GF-D8 (cell line): ENCODE results near the gene NXPH2.
"Not testable (repeated sequence)": the region's sequence is repeated elsewhere in the genome, so short reads cannot be mapped to it uniquely, and the experiment has no call there.

Source experiments
- DNase-seq: peaks from one replicate; lab custom pipeline; 2025; lab: John Stamatoyannopoulos, UW

The NXPH2 gene

DNA sequence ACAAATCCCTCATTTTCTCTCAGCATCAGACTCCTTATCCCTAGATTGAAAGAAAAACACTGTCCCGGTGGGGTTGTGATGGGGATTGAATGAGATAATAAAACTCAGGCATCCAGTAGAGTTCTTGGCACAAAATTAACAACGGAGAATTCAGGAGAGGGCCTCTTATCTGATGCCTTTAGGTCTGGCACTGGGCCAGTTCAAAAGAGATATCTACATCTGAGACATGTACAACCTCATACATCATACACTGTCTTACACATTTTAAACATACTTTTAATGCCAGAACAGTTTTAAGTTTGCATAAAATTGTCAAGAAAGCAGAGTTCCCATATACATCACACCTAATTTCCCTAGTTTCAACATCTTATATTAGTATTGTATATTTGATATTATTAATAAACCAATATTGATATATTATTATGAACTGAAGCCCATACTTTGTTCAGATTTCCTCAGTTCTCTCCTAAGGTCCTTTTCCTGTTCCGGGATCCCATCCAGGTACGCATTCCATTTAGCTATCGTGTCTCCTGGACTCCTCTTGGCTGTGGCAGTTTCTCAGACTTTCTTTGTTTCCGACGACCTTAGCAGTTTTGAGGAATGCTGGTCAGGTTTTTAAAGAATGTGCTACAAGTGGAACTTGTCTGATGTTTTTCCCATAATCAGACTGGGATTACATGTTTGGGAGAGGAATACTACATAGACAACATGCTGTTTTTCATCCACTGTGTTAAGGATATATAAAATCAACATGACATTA, 27.8 kb downstream of the NXPH2 start:
- no peak for DNase-seq

DNA sequence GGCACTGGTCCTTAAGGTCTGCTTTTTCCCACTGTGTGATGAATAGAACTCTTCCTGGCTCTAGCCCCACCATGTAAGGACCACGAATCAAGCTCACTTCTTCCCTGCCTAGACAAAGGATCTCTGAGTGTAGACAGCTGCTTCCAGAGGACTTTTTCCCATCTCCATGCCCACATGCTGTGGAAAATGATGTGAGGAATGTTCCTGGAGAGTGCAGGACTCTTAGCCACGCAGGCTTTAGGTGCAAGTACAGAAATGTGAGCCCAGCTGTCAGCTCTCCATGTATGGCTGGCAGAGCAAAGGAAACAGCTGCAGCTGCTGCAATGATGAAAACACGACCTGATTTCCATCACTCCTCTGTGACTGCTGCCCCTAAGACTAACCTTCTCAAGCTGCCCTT, 35.5 kb downstream of the NXPH2 start:
- no peak for DNase-seq

DNA sequence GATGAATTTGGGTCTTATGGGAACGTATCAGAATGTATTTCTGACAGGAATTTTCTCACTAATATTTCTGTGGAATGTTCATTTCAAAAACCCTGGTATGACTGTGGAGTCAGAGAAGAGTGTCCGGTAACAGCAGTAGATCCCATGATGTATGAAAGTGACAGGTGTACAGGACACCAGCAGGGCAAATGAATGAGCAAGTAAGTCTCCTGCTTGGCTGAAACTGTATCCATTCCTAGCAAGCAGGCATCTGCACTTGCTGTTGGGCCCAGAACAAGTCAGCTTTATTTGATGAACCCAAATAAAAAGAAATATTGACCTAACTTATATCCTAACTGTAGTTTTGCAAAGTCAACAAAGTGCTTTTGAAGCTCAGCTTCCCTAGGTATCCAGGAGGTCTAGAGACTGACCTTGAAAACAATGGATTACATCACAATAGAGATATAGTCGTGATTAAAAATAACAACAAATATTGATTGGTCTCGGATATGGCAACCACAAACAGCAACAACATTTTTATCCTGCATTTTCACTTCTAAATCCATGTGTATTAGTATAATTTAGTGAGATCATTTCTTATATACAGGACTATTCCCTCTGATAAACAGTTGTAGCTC, 37.6 kb downstream of the NXPH2 start:
- no peak for DNase-seq

DNA sequence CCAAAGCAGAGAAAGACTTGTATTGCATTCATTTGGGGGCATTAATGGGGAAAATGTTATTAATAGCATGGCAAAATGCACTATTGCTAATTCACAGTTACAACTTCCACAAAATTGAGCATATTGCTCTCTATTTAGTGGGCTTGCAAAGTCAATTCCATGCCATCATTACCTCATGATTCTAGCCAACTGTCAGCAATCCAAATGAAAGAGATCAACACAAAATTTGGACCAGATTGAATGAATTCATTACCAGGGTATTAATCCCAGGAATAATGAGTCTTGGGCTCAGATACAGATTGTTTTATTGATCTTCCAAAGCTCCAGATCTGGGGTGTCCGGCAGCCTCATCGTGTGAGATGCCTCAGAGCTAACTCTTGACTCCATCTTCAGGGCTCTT, 38.3 kb downstream of the NXPH2 start:
- no peak for DNase-seq

DNA sequence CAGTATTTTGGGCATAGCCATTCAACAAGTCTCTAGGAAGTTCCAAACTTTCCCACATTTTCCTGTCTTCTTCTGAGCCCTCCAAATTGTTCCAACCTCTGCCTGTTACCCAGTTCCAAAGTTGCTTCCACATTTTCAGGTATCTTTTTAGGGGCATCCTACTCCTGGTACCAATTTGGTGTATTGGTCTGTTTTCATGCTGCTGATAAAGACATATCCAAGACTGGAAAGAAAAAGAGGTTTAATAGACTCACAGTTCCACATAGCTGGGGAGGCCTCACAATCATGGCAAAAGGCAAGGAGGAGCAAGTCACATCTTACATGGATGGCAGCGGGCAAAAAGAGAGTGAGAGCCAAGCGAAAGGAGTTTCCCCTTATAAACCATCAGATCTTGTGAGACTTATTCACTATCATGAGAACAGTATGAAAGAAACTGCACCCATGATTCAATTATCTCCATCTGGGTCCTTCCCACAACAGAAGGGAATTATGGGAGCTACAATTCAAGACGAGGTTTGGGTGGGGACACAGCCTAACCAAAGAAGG, 43.1 kb downstream of the NXPH2 start:
- not testable (repeated sequence) for DNase-seq

DNA sequence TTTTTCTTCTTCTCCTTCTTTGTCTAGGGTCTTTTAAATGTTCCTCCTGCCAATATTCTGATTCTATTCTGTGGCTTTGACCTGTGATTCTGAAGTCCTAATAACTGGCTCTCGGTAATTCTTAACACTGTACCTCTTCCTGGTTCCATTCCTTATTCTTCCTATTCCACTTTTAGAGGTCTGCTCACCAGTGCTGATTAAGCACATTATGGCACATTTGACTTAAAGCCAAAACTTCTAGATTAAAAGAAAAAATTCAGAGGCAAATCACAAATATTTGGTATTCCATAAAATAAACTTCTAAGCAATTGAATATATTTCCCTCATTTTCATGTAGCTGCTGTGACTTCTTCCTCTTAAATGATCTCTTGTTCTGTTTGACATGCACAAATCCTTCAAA, 47.5 kb downstream of the NXPH2 start:
- no peak for DNase-seq

DNA sequence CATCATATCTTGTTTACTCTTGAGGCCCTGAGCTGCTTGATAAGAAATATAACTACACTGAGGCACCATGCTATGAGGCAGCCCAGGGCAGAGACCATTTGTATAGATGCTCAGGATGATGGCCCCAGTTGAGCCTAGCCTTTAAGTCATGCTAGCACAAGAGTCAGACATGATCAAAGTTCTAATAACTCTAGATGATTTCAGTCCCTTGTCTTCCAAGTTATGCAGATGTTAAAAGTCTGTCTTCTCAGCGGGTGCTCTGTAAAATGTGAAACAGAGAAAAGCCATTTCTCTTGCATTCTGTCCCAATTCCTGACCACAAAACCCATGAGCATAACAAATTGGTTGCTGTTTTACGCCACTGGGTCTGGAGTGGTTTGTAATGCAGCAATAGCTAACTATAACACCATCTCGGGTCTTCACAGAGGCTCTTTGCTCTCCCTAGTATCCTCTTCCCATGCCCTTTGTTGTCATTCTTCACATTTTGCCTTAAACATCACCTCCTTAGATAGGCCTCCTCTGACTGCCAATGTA, 49.6 kb downstream of the NXPH2 start:
- DNase-seq, result no peak

DNA sequence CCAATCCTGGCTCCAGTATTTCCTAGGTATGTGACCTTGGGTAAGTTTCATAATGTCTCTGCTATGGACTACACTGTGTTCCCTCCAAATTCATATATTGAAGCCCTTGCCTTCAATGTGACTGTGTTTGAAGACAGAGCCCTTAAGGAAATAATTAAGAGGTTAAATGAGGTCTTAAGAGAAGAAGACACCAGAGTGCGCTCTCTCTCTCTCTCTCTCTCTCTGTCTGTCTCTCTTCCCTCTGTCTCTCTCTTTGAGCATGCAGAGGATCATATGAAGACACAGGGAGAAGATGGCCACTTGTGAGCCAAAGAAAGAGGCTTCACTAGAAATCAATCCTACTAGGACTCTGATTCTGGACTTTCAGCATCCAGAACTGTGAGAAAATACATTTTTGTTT, 52.2 kb downstream of the NXPH2 start:
- DNase-seq, result no peak

DNA sequence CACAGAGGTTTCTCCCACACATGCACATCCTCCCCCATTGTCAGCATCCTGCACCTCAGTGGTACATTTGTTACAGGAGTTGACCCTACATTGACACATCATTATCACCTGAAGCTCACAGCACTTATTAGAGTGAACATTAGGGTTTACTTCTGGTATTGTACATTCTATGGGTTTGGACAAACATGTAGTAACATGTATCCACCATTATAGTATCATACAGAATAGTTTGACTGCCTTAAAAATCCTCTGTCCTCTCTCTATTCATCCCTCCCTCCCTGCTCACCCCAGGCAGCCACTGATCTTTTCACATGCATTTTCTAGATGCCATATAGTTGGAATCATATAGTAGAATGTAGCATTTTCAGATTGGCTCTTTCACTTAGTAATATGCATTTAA, 53.5 kb downstream of the NXPH2 start:
- DNase-seq, result no peak

DNA sequence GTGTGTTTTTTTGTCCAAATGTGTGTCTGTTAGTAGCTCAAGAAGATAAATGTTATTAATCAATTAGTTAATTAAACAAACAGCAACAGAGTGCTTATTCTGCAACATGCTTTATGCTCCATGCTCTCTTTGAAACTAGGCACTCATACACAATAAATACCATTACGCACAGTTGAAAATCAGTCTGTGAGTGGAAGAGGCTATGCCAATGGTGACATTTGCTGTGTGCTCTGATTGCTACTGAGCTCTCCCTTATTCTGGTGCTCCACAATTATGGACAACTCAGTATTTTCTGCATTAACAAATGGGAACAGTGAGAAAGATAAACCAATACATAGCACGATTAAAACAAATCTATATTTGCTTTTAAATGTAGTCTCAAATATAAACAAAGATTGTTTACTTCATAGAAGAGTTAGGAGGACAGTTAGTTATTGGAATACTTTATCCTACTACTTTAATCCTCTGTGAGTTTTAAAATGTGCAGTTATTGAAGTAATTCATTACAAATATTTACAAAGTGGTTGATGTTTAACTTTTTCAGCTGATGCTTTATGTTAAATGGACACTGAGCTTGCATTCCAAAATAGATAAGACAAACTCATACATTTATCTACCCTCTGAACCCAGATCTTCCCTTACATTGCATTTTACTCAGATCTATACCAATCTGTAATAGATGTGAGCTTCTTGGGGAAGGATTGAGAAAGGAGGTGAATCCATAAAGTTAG, 55.3 kb downstream of the NXPH2 start:
- no peak for DNase-seq

DNA sequence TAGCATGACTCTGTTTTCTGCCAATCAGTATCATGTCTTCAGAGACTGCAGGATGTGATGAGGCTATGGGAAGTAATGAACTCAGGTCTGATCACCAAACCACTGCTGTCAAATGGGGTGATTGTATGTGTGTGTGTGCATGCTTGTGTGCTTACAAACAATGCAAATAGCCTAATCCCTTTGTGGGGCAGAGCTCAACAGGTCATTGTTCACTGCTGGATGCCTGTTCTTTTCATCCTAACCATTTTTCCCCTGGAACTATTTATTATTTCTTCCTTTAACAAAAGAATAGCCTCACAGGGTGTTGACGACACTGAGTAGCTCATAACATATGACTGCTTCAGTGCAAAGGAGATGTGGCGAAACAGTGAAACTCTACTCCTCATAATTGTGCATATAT, 55.9 kb downstream of the NXPH2 start:
- DNase-seq, result no peak

DNA sequence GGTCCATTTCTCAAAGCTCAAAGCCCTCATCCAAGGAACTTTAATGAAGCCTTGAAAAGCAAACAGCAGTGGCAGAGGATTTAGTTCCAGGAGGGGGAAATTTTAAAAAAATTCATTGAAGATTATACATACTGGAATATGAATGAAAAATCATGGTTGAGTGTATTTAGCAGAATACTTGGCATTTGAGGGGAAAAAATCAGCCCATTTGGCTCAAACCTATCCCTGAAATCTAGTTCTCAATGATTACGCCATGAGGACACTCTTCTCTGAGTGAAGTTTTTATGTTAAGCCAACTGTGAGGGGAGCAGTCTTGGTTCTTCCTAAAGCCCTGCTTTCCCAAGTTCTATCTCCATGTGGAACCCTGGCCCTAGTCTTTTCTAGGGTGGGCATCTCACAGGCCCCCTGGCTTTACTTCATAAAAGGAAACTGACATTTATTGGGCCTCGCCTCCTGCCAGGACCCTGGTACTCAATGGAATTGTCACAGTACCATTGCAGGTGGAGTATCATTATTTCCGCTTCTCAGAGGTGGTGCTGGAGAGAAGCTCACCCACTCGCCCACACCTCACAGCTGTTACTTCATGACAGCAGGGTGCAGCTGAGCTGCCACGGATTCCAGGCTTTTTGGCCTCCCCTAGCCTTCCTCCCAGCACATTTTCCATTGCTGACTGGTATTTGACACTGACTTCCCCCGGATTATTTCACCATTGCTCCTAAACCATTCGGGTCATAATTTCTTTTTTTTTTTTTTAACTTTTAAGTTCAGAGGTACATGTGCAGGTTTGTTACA, 56.8 kb downstream of the NXPH2 start:
- no peak for DNase-seq

DNA sequence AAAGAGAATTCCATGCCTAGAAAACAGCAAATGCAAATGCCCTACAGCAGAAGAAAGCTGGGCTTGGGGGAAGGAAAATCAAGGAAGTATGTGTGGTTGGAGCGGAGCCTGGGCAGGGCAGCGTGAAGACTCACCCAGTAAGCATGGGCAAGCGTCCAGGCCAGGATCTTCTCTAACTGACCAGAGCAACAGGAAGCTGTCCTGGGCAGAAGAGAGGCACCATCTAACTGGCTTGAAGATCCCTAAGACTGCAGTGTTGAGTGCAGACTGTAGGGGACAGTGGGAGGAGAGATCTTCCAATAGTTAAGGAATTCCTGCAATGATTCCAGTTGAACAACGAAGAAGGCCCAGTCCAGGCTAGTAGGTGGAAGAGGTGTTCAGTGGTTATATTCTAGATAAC, 57.9 kb downstream of the NXPH2 start:
- DNase-seq, result no peak

DNA sequence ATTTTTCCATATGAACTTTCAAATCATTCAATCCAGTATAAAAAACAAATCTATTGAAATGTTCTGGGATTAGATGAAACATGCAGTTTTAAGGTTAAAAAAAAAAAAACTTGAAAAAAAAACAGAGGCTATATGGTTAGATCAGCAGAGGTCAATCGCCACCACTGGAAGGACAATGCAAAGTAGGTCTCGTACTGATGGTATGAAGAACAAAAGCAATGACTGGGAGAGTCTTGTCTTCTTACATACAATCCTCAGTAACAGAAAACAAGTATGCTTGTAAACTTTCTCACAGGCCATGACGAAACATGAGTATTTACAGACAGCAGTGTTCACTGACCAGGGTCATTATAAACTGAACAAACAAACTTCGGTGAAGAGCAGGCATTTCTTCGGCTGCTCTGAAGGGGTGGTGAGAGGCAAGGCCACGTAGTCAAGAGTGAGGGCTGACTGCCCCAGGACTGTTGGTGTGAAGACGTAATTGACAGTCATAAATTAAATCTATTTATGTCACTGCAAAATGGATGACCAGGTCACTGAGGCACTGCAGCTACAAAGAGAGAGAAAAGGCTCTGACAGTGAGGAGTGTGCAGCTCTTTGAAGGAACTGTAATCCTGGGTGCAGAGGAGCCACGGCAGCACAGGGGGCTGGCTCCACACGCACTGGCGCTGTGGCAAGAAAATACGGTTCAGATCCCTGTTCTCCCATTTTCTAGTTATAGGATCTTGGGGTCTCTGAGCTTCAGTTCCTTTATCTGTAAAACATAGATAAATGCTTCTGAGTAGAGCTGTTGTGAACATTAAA, 60.0 kb downstream of the NXPH2 start:
- DNase-seq, result no peak

DNA sequence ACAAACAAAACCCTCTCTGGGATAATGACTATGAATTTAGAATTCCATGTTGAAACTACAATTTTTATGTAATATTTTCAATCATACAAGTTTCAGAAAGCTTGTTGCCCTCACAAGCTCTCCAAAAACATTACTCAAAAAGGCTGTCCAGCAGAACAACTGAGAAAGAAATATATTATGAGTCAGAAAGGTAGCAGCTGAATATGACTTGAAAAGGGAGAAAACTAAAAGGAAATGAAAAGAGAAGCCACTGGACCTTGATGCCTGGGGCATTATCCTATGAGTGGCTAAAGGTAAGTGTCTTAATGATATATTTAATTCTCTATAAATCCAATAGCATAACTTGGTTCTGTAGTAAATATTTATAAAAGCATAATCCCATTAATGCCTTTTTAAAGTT, 61.8 kb downstream of the NXPH2 start:
- DNase-seq, result no peak

DNA sequence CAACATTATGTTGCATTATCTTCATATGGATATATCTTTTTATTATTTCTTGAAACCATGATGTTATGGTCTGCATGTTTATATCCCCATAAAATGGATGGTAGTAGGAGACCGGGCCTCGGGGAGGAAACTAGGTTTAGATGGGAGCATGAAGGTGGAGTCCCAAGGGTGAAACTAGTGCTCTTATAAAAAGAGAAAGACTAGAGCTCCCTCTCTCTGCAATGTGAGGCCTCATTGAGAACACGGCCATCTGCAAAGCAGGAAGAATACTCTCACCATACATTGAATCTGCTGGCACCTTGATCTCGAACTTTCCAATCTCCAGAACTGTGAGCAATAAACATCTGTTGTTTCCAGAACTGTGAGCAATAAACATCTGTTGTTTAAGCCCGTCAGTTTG, 64.0 kb downstream of the NXPH2 start:
- DNase-seq, result no peak

DNA sequence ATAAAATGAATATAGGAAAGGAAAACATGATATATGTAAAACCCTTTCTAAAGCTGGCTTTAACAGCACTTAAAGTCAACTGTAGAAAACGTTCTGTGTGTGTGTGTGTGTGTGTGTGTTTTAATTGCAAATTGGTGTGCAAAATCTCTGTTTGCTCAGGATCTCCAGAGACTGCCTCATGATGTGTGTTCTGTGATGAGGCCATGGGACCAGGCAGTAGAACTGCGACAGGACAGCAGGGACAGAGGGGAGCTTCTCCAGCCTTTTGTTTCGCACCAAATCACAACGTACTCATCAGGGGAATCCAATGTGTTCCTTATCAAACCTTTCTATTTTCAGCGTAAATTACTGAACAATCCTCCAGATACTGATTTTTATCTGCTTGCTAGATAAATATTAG, 66.7 kb downstream of the NXPH2 start:
- no peak for DNase-seq

DNA sequence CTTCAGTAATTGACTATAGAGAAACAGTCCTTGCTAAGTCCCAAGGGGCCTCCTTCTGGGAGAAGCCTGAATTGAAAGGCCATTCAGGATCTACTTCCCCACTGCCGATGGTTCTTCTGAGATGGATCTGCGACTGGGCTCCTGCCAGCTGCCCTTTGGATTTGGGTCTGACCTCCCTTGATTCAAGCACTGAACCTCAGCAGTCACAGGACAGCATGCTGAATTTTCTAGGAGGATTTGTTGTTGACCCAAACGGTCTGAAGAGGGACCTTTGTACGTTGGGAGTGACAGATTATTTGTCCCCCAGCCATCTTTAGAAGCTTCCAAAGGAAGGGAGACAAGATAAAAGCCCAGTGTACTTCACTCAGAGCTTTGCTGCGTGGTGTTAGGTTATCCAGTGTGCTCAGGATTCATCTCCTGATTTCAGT, 67.1 kb downstream of the NXPH2 start:
- DNase-seq, result no peak

DNA sequence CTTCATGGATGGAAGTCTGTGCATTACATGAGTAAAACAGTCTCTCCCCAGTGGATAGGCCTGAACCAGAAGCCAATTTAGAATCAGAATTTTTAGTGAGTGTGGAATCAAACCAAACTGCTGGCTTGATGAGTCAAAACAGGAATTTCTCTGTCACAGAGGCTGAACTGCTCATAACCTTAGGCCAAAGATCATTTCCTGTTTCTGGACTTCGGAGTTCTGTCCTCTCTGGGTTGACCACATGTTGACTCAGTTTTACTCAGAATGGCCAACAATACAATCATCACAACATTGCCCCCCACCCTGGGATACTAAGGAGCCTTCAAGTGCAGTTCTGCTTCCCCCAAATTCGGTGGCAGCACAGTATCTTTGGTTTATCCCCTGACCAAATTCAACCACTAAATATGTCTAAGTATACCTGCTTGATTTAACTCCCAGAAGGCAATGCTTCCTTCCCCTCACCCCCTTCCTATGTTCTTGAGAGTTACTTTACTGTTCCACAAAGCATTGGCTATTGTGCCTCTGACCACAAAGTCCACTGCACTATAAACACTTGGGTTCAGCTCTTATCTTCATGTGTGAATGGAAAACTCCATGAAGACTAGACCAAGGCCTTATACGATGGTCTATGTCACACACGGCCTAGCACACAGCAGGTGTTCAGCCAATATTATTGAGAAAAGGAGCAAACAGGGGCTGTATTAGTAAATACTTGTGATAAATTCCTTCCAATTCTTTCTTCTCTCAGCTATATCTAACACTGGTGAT, 67.8 kb downstream of the NXPH2 start:
- no peak for DNase-seq

DNA sequence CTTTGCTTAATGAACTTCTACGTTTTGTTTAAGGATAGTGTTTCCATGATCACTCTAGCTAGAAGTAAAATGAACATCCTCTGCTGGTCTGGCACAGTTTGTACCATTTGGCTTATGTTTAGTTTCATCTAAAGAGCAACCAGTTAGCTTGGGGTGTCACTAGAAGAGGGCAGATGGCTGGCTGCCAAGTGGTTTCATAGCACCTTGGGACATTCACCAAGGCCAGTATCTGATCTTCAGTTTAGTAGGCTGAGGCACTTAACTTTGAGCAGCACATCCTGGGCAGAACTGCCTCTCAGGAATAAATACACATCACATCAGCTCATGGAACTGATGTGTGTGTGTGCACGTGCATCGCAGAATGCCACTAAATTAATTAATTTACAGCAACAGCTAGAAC, 68.4 kb downstream of the NXPH2 start:
- no peak for DNase-seq
